ENCODE measurements around the gene MTG1. TPM values are rescaled to one million over a fixed set of nuclear protein-coding genes. Genes with fewer than 3 reads are reported as not detected.

MTG1 gene
- total and polyA plus RNA-seq, 2 experiments from 2014 or later = 45.7 to 68.6 TPM

GRCh38 chr10:133457100-133457841 is 63.3 kb downstream of the MTG1 start:
- Histone ChIP-seq H3K27ac (ENCODE audit: low read depth) (no peak overlapping the region), H4K20me1 (replicated peaks; ENCODE audit: insufficient read depth) (no peaks in the 10 kb centered on the region), H3K9me2 (ENCODE audit: insufficient read depth) (no peaks in the 10 kb centered on the region), H3K4me3 (no peak overlapping the region), H3K36me3 (ENCODE audit: insufficient read depth) (no peaks in the 10 kb centered on the region), H3K27me3 (ENCODE audit: insufficient read depth) (no peaks in the 10 kb centered on the region), H3K4me1 (ENCODE audit: insufficient read depth) (no peaks in the 10 kb centered on the region), H3F3A (replicated peaks; ENCODE audit: low read depth) (no peaks in the 10 kb centered on the region), H2AFZ (no peak overlapping the region), H3K79me2 (replicated peaks; ENCODE audit: insufficient read depth) (no peaks in the 10 kb centered on the region), H3K4me2 (no peak overlapping the region)
- Mint-ChIP-seq H3K4me1 (no peaks in the 10 kb centered on the region), H3K4me3 (no peak overlapping the region), H3K9me3 (peaks cover 61% of the 10 kb centered on the region), H3K27me3 (ENCODE audit: insufficient read depth, low read depth, poor library complexity) (peaks cover 19% of the 10 kb centered on the region), H3K36me3 (ENCODE audit: low read depth) (peaks cover 7% of the 10 kb centered on the region; the same call in 1 of the 3 replicates), H3K27ac (no peak overlapping the region)
- no peak for ATAC-seq
- DNase-seq (ENCODE audit: low spot score) = no peak
- TF ChIP-seq JUNB (IDR thresholded peaks at IDR 0.05; ENCODE audit: unreplicated experiment) (no peak), ZNF331 (CRISPR knock-in tag; IDR thresholded peaks at IDR 0.05; ENCODE audit: low read depth) (no peak), CREB1 (CRISPR knock-in tag; IDR thresholded peaks at IDR 0.05; ENCODE audit: low read depth) (no peak), ZNF114 (CRISPR knock-in tag; IDR thresholded peaks at IDR 0.05) (no peak), POLR2AphosphoS5 (IDR thresholded peaks at IDR 0.05; ENCODE audit: low read depth) (no peak), STAT1 (IDR thresholded peaks at IDR 0.05; ENCODE audit: unreplicated experiment) (no peak), NANOG (IDR thresholded peaks at IDR 0.05; ENCODE audit: borderline replicate concordance) (no peak), EZH2 (IDR thresholded peaks at IDR 0.05; ENCODE audit: low read depth, unreplicated experiment) (no peak), EZH2phosphoT487 (IDR thresholded peaks at IDR 0.05; ENCODE audit: unreplicated experiment) (no peak)
- TF ChIP-seq, protein P1, sequence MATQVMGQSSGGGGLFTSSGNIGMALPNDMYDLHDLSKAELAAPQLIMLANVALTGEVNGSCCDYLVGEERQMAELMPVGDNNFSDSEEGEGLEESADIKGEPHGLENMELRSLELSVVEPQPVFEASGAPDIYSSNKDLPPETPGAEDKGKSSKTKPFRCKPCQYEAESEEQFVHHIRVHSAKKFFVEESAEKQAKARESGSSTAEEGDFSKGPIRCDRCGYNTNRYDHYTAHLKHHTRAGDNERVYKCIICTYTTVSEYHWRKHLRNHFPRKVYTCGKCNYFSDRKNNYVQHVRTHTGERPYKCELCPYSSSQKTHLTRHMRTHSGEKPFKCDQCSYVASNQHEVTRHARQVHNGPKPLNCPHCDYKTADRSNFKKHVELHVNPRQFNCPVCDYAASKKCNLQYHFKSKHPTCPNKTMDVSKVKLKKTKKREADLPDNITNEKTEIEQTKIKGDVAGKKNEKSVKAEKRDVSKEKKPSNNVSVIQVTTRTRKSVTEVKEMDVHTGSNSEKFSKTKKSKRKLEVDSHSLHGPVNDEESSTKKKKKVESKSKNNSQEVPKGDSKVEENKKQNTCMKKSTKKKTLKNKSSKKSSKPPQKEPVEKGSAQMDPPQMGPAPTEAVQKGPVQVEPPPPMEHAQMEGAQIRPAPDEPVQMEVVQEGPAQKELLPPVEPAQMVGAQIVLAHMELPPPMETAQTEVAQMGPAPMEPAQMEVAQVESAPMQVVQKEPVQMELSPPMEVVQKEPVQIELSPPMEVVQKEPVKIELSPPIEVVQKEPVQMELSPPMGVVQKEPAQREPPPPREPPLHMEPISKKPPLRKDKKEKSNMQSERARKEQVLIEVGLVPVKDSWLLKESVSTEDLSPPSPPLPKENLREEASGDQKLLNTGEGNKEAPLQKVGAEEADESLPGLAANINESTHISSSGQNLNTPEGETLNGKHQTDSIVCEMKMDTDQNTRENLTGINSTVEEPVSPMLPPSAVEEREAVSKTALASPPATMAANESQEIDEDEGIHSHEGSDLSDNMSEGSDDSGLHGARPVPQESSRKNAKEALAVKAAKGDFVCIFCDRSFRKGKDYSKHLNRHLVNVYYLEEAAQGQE (IDR thresholded peaks at IDR 0.05; ENCODE audit: unreplicated experiment) = no peak
- TF ChIP-seq, protein P2, sequence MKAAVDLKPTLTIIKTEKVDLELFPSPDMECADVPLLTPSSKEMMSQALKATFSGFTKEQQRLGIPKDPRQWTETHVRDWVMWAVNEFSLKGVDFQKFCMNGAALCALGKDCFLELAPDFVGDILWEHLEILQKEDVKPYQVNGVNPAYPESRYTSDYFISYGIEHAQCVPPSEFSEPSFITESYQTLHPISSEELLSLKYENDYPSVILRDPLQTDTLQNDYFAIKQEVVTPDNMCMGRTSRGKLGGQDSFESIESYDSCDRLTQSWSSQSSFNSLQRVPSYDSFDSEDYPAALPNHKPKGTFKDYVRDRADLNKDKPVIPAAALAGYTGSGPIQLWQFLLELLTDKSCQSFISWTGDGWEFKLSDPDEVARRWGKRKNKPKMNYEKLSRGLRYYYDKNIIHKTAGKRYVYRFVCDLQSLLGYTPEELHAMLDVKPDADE (IDR thresholded peaks at IDR 0.05) = no peak
- TF ChIP-seq, protein P3, sequence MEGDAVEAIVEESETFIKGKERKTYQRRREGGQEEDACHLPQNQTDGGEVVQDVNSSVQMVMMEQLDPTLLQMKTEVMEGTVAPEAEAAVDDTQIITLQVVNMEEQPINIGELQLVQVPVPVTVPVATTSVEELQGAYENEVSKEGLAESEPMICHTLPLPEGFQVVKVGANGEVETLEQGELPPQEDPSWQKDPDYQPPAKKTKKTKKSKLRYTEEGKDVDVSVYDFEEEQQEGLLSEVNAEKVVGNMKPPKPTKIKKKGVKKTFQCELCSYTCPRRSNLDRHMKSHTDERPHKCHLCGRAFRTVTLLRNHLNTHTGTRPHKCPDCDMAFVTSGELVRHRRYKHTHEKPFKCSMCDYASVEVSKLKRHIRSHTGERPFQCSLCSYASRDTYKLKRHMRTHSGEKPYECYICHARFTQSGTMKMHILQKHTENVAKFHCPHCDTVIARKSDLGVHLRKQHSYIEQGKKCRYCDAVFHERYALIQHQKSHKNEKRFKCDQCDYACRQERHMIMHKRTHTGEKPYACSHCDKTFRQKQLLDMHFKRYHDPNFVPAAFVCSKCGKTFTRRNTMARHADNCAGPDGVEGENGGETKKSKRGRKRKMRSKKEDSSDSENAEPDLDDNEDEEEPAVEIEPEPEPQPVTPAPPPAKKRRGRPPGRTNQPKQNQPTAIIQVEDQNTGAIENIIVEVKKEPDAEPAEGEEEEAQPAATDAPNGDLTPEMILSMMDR (conservative IDR thresholded peaks at IDR 0.05; ENCODE audit: low read depth in 2 of 2) = no peak
- TF ChIP-seq, protein P4, sequence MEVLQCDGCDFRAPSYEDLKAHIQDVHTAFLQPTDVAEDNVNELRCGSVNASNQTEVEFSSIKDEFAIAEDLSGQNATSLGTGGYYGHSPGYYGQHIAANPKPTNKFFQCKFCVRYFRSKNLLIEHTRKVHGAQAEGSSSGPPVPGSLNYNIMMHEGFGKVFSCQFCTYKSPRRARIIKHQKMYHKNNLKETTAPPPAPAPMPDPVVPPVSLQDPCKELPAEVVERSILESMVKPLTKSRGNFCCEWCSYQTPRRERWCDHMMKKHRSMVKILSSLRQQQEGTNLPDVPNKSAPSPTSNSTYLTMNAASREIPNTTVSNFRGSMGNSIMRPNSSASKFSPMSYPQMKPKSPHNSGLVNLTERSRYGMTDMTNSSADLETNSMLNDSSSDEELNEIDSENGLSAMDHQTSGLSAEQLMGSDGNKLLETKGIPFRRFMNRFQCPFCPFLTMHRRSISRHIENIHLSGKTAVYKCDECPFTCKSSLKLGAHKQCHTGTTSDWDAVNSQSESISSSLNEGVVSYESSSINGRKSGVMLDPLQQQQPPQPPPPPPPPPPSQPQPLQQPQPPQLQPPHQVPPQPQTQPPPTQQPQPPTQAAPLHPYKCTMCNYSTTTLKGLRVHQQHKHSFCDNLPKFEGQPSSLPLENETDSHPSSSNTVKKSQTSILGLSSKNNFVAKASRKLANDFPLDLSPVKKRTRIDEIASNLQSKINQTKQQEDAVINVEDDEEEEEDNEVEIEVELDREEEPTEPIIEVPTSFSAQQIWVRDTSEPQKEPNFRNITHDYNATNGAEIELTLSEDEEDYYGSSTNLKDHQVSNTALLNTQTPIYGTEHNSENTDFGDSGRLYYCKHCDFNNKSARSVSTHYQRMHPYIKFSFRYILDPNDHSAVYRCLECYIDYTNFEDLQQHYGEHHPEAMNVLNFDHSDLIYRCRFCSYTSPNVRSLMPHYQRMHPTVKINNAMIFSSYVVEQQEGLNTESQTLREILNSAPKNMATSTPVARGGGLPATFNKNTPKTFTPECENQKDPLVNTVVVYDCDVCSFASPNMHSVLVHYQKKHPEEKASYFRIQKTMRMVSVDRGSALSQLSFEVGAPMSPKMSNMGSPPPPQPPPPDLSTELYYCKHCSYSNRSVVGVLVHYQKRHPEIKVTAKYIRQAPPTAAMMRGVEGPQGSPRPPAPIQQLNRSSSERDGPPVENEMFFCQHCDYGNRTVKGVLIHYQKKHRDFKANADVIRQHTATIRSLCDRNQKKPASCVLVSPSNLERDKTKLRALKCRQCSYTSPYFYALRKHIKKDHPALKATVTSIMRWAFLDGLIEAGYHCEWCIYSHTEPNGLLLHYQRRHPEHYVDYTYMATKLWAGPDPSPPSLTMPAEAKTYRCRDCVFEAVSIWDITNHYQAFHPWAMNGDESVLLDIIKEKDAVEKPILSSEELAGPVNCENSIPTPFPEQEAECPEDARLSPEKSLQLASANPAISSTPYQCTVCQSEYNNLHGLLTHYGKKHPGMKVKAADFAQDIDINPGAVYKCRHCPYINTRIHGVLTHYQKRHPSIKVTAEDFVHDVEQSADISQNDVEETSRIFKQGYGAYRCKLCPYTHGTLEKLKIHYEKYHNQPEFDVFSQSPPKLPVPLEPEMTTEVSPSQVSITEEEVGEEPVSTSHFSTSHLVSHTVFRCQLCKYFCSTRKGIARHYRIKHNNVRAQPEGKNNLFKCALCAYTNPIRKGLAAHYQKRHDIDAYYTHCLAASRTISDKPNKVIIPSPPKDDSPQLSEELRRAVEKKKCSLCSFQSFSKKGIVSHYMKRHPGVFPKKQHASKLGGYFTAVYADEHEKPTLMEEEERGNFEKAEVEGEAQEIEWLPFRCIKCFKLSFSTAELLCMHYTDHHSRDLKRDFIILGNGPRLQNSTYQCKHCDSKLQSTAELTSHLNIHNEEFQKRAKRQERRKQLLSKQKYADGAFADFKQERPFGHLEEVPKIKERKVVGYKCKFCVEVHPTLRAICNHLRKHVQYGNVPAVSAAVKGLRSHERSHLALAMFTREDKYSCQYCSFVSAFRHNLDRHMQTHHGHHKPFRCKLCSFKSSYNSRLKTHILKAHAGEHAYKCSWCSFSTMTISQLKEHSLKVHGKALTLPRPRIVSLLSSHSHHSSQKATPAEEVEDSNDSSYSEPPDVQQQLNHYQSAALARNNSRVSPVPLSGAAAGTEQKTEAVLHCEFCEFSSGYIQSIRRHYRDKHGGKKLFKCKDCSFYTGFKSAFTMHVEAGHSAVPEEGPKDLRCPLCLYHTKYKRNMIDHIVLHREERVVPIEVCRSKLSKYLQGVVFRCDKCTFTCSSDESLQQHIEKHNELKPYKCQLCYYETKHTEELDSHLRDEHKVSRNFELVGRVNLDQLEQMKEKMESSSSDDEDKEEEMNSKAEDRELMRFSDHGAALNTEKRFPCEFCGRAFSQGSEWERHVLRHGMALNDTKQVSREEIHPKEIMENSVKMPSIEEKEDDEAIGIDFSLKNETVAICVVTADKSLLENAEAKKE (CRISPR knock-in tag; IDR thresholded peaks at IDR 0.05) = no peak
